Calu3 (cell line): Measurements from ENCODE around the gene TFDP2. TPM values are rescaled to one million over a fixed set of nuclear protein-coding genes. Genes with fewer than 3 reads are reported as not detected.

ENCODE experiments used
- BruUV-seq: library from RNA; stranded (reverse); fragments of 400-500 nt; replicated peaks from 2 replicates; lab custom pipeline; 2021; lab: Mats Ljungman, UMichigan
- CTCF ChIA-PET: fragments of 300-600 bp; sonication (Branson Sonifier 250); formaldehyde crosslinking; loops from one replicate; lab custom pipeline; 2022; ENCODE audit warnings: antibody characterized with exemption; lab: Charles Lee
- DNase-seq: peaks from one replicate; pipeline ENCODE4 v3.0.0; 2022
- H3K27ac Mint-ChIP-seq: one replicate; pipeline ENCODE4 v1.8.0; 2022; ENCODE audit warnings: mixed read lengths; ENCODE audit not compliant: unreplicated experiment
- H3K27me3 Mint-ChIP-seq: one replicate; pipeline ENCODE4 v1.8.0; 2022; ENCODE audit warnings: mixed read lengths; ENCODE audit not compliant: unreplicated experiment
- H3K36me3 Mint-ChIP-seq: one replicate; pipeline ENCODE4 v1.8.0; 2022; ENCODE audit warnings: mild to moderate bottlenecking, moderate library complexity, mixed read lengths; ENCODE audit not compliant: insufficient read depth, unreplicated experiment
- H3K4me1 Mint-ChIP-seq: one replicate; pipeline ENCODE4 v1.8.0; 2022; ENCODE audit warnings: mild to moderate bottlenecking, low read depth, mixed read lengths; ENCODE audit not compliant: unreplicated experiment
- H3K4me3 Mint-ChIP-seq: one replicate; pipeline ENCODE4 v1.8.0; 2022; ENCODE audit warnings: mild to moderate bottlenecking, low read depth, moderate library complexity, mixed read lengths; ENCODE audit not compliant: unreplicated experiment
- H3K9me3 Mint-ChIP-seq: one replicate; pipeline ENCODE4 v1.8.0; 2022; ENCODE audit warnings: low read depth, mixed read lengths; ENCODE audit not compliant: unreplicated experiment
- CTCF ChIP-seq: fragments of 200-600 bp; IDR thresholded peaks from one replicate; pipeline ENCODE4 v1.8.0; 2022; ENCODE audit warnings: antibody characterized with exemption; ENCODE audit not compliant: unreplicated experiment
- intact Hi-C: fragments of 100-400 bp; cut with micrococcal nuclease; formaldehyde crosslinking; loops from one replicate; pipeline ENCODE4 v1.10.0; 2022; ENCODE audit not compliant: unreplicated experiment
- total RNA-seq: library from RNA; stranded (reverse); gene quantifications from 2 replicates; pipeline ENCODE4 v1.2.3, GENCODE V29; 2022

The TFDP2 gene
- total RNA-seq, 1 experiment from 2014 or later, result 54.8 TPM

DNA sequence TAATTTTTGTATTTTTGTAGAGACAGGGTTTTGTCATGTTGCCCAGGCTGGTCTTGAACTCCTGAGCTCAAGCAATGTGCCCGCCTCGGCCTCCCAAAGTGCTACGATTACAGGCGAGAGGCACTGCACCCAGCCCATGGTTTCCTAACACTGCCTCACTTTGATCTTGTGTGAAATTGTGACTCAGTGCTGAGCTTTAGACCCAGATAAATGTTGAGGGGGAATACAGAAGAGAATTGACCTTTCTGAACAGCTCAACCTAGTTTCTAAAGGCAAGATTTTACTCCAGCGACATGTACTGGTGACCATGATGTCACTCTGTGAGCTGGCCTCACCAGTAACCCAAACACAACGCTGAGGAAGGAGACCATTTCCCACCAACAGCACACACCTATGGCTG, 199.4 kb downstream of the TFDP2 start:
- no TSS peak for BruUV-seq
- H3K9me3 Mint-ChIP-seq, result no peaks in the 10 kb centered on the region
- no peak for TF ChIP-seq CTCF
- intact Hi-C loops, result no loop called here
- H3K27me3 Mint-ChIP-seq, result no peaks in the 10 kb centered on the region
- no peak for DNase-seq
- H3K4me3 Mint-ChIP-seq, result no peak overlapping the region
- CTCF ChIA-PET, result no interaction called here
- H3K4me1 Mint-ChIP-seq, result no peaks in the 10 kb centered on the region
- H3K27ac Mint-ChIP-seq, result no peak overlapping the region
- H3K36me3 Mint-ChIP-seq, result no peaks in the 10 kb centered on the region

- no peaks in the 10 kb centered on the region for H3K36me3 Mint-ChIP-seq
- CTCF ChIA-PET, result no interaction called here
- no peak for DNase-seq
- TF ChIP-seq CTCF, result no peak
- no TSS peak for BruUV-seq
- no peak overlapping the region for H3K4me3 Mint-ChIP-seq
- H3K27me3 Mint-ChIP-seq, result no peaks in the 10 kb centered on the region
- H3K4me1 Mint-ChIP-seq, result no peaks in the 10 kb centered on the region
- no peak overlapping the region for H3K27ac Mint-ChIP-seq
- no peaks in the 10 kb centered on the region for H3K9me3 Mint-ChIP-seq
- intact Hi-C loops, result no loop called here
Observed at GRCh38 chr3:141949399-141949798, 199.9 kb downstream of the TFDP2 start.

DNA sequence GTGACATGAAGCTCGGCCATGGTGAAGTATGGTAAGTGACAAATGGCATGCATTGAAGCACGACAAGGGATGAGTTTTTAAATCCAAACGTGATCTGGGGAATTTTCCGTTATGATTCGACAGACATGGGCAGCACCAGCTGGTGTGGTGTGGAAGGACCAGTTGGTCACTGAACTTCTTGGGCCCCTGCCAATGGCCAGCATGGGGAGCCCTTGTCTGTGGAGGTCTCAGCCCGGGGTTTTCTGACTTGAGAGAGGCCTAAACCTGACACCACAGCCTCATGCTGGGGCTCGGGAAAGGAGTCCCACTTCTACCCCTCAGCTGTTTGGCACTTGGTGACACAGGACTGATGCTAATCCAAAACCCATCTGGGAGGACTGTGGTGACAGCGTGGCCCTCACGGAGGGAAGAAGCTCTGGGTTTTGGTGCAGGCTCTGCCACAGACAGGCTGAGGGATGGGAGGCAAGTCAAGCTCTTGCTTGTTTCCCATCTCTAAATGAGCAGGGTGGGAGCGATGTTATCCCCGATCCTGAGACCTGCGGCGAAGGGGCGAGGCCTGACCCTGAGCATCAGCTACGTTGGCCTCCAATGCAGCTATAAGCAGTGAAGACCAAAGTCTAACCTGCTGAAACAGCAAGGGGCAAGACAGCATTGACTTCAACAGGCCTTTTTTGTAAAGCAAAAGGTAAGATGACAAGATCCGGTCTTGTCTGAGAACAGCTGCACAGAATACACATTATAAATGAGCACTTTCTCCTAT, 203.4 kb downstream of the TFDP2 start:
- no TSS peak for BruUV-seq
- DNase-seq, result no peak
- Mint-ChIP-seq H3K27me3 (no peaks in the 10 kb centered on the region), H3K9me3 (no peaks in the 10 kb centered on the region), H3K27ac (no peak overlapping the region), H3K4me1 (peaks cover 13% of the 10 kb centered on the region), H3K36me3 (peaks cover 10% of the 10 kb centered on the region), H3K4me3 (no peak overlapping the region)
- CTCF ChIA-PET, result no interaction called here
- TF ChIP-seq CTCF, result no peak
- intact Hi-C loops, result no loop called here

- H3K27me3 Mint-ChIP-seq, result no peaks in the 10 kb centered on the region
- H3K9me3 Mint-ChIP-seq, result no peaks in the 10 kb centered on the region
- no peak overlapping the region for H3K4me3 Mint-ChIP-seq
- TF ChIP-seq CTCF, result no peak
- CTCF ChIA-PET, result interaction anchor here (0.5 kb wide), 1 partner anchor 49 kb away, joined by 3 read pairs; no protein-coding TSS in a partner anchor
- no TSS peak for BruUV-seq
- H3K4me1 Mint-ChIP-seq, result peaks cover 25% of the 10 kb centered on the region
- H3K27ac Mint-ChIP-seq, result peak overlapping the region; percentile 50
- intact Hi-C loops, result no loop called here
- peaks cover 18% of the 10 kb centered on the region for H3K36me3 Mint-ChIP-seq
- DNase-seq, result no peak
Observed at GRCh38 chr3:141942006-141942405, 207.3 kb downstream of the TFDP2 start.
